IPS DF 6.9 (cell line): Measurements from ENCODE around the gene ESYT3.
"Not testable (repeated sequence)": the region's sequence is repeated elsewhere in the genome, so short reads cannot be mapped to it uniquely, and the experiment has no call there.

Experiments used
- DNase-seq: peaks from one replicate; pipeline ENCODE4 v3.0.0-alpha.2; 2013; ENCODE audit warnings: low read depth, low spot score
- H3K27ac ChIP-seq: one replicate; pipeline ENCODE4 v1.5.1; 2013; ENCODE audit warnings: low read length, control low read depth
- H3K27me3 ChIP-seq: 2 replicates; pipeline ENCODE4 v1.6.1; 2013; ENCODE audit warnings: mild to moderate bottlenecking, low read length; ENCODE audit not compliant: control insufficient read depth, insufficient read depth
- H3K36me3 ChIP-seq: 2 replicates; pipeline ENCODE4 v1.6.1; 2013; ENCODE audit warnings: low read length; ENCODE audit not compliant: control insufficient read depth, insufficient read depth
- H3K4me1 ChIP-seq: 2 replicates; pipeline ENCODE4 v1.6.1; 2013; ENCODE audit warnings: low read length; ENCODE audit not compliant: control insufficient read depth, insufficient read depth
- H3K4me3 ChIP-seq: 2 replicates; pipeline ENCODE4 v1.5.1; 2013; ENCODE audit warnings: mild to moderate bottlenecking, low read length
- H3K9me3 ChIP-seq: 2 replicates; pipeline ENCODE4 v1.6.1; 2013; ENCODE audit warnings: low read length, inconsistent platforms; ENCODE audit not compliant: control insufficient read depth, insufficient read depth
- WGBS: extraction: QIAGEN DNeasy Blood & Tissue Kit; methylation state at CpG from one replicate; pipeline ENCODE4 v1.1.7; 2013; ENCODE audit warnings: mixed read lengths, missing lambda C conversion rate; ENCODE audit not compliant: insufficient read length, insufficient coverage; 5-methylcytosine and 5-hydroxymethylcytosine counted together

The ESYT3 gene

GRCh38 chr3:138511945-138512344 lies 77.5 kb downstream of the ESYT3 start:
- peaks cover 1% of the 10 kb centered on the region; the same call in 1 of the 2 replicates for H3K4me1 ChIP-seq
- H3K27me3 ChIP-seq: no peaks in the 10 kb centered on the region
- no peaks in the 10 kb centered on the region for H3K36me3 ChIP-seq
- no peak for DNase-seq
- no peak overlapping the region for H3K27ac ChIP-seq
- H3K4me3 ChIP-seq: no peak overlapping the region
- no peaks in the 10 kb centered on the region for H3K9me3 ChIP-seq

GRCh38 chr3:138513090-138513843 lies 78.9 kb downstream of the ESYT3 start:
- Histone ChIP-seq H3K36me3 (no peaks in the 10 kb centered on the region), H3K4me3 (no peak overlapping the region), H3K4me1 (peaks cover 1% of the 10 kb centered on the region; the same call in 1 of the 2 replicates), H3K9me3 (no peaks in the 10 kb centered on the region; the same call in 1 of the 2 replicates), H3K27ac (no peak overlapping the region), H3K27me3 (no peaks in the 10 kb centered on the region)
- DNase-seq: no peak
- WGBS: no CpG with 5 or more reads among the region's 2 CpGs

DNA sequence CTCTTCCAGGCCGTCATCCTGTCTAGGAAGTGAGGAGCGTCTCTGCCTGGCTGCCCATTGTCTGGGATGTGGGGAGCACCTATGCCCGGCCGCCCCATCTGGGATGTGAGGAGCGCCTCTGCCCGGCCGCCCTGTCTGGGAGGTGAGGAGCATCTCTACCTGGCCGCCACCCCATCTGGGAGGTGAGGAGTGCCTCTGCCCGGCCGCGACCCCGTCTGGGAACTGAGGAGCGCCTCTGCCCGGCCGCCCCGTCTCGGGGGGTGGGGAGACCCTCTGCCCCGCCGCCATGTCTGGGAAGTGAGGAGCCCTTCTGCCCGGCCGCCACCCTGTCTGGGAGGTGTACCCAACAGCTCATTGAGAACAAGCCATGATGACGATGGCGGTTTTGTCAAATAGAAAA lies 87.0 kb downstream of the ESYT3 start:
- H3K4me1 ChIP-seq, DNase-seq, H3K36me3 ChIP-seq, H3K4me3 ChIP-seq, H3K27me3 ChIP-seq, H3K9me3 ChIP-seq, H3K27ac ChIP-seq: not testable (repeated sequence)
- no CpG with 5 or more reads among the region's 23 CpGs for WGBS
